SHP77 (cell line): Measurements from ENCODE around the gene NXNL1.
"Not testable (repeated sequence)": the region's sequence is repeated elsewhere in the genome, so short reads cannot be mapped to it uniquely, and the experiment has no call there.

Experiments
- DNase-seq, 2 experiments: peaks; one replicate each; lab custom pipeline; 2025; lab: John Stamatoyannopoulos, UW

The NXNL1 gene

DNA sequence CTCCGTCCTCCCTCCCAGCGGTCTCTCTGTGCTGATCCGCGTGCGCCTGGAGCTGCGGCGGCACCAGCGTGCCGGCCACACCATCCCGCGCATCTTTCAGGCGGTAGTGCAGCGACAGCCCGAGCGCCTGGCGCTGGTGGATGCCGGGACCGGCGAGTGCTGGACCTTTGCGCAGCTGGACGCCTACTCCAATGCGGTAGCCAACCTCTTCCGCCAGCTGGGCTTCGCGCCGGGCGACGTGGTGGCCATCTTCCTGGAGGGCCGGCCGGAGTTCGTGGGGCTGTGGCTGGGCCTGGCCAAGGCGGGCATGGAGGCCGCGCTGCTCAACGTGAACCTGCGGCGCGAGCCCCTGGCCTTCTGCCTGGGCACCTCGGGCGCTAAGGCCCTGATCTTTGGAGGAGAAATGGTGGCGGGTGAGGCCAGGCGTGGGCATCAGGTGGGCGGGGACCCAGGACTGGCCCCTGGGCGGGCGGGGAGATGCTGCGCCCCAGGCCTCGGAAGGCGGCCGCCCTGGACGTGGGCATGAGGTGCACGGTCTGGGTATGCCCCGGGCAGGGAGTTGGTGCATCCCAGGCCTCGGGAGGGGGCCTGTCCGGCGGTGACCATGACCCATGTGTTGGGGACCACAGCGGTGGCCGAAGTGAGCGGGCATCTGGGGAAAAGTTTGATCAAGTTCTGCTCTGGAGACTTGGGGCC is 26.0 kb upstream of the NXNL1 start:
- no peak for DNase-seq

- DNase-seq = no peak
Measured at GRCh38 chr19:17484520-17485185, 23.9 kb upstream of the NXNL1 start.

GRCh38 chr19:17483605-17484002 is 22.9 kb upstream of the NXNL1 start:
- DNase-seq = no peak

- DNase-seq = no peak
Measured at GRCh38 chr19:17482877-17483604, 22.3 kb upstream of the NXNL1 start.

DNA sequence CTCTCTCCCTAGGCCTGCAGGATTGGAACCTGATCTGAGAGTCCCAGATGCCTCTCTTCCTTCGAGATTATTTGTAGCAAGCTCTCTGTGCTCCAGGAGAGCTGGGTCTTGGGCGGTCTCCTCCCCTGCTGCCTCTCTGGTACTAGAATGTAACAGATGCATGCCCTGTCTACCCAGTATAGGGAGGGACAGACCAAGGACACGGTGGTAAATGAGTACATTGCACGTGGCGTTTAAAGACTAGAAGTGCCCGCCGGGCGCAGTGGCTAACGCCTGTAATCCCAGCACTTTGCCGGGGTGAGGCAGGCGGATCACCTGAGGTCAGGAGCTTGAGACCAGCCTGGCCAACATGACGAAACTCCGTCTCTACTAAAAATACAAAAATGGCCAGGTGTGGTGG is 21.3 kb upstream of the NXNL1 start:
- DNase-seq = no peak

DNA sequence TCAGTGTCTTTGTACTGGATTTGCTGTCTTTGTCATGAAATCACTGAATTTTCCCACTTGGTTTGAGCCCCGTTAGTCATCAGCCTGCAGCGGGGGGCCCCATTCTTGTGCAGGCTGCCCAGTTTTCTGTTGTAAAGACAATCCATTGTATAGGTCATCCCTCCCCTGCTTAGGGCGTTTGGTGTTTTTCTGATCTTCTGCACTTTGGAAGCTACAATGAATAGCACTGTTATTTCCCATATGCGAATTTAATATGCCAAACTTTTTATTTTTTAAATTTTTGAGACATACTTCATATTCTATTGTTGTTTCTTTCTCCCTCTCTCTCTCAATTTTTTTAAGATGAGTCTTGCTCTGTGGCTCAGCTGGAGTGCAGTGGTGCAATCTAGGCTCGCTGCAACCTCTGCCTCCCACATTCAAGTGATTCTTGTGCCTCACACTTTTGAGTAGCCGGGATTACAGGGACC is 18.6 kb upstream of the NXNL1 start:
- no peak for DNase-seq

GRCh38 chr19:17475541-17476115 is 14.9 kb upstream of the NXNL1 start:
- DNase-seq = no peak

GRCh38 chr19:17475011-17475540 is 14.3 kb upstream of the NXNL1 start:
- DNase-seq = not testable (repeated sequence)

DNA sequence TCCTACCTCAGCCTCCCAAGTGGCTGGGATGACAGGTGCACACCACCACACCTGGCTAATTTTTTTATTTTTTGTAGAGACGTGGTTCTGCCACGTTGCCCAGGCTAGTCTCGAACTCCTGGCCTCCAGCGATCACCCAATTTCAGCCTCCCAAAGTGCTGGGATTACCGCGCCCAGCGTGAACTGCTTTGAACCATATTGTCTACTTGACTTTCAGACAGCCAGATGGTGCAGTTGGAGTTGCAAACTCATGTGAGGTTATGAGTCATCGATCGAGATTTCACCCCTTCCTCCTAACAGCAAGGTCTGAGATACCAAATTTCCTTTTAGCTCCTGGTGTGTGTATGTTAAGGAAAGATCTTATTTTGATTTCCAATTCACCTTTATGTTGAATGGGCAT is 12.3 kb upstream of the NXNL1 start:
- no peak for DNase-seq

DNA sequence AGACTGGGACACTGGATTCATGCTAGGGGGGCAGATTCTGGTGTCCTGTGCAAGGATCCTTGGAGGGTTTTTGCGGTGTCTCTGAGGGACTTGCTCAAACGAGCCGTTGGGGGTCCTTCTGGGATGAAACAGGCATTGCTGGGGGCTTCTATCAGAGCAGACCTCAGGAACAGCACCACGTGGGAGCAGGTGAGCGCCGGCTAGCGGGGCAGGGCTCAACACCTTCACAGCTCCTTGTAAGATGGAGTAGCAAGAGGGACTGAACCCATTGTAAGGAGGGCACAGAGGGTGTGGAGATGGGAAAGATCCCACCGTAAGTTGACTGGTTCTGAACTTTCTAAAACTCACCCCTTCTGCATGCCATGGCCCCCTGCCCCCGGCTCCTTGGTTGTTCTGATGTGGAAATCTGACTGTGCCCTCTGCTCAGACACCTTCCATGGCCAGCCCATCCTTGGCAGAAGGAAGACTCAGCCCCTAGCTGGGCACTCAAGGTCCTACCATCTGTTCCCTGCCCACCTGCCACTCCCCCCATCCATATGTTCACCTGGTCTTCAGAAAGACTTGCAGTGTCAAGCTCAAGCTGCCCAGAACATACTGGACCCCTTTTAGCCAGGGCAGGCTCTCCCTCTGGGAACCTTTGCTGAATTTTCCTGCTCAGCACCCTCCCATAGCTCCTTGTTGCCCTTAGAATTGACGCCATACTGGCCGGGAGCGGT is 10.8 kb upstream of the NXNL1 start:
- no peak for DNase-seq

DNA sequence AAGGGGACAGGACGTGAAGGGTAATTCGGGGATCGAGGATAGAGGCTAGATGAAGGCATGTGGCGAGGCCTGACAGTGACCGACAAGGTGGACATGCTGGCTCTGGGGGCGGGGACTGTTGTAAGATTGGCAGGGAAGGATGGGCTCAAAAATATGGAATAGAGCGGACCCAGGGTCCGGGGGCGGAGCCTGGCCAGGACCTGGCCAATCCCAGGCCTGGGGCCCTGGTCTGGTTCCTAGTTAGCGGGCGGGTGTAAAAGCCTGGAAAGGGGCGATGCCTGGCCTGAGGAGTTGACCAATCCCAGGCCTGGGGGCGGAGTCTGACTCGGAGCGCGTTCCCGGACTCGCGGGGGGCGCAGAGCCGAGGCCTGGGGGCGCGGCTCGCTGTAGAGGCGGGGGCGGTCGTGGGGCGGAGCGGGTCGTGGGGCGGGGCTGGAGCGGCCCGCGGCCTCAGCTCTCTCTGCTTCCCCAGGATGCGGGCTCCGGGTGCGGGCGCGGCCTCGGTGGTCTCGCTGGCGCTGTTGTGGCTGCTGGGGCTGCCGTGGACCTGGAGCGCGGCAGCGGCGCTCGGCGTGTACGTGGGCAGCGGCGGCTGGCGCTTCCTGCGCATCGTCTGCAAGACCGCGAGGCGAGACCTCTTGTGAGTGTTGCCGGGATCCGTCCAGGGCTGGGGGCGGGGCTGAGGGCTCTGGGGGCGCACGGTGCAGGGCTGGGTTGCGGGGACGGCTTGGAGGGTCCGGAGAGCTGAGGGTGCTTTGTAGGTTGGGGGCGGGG is 9.5 kb upstream of the NXNL1 start, which contains the start of gene SLC27A1:
TSS of gene SLC27A1 (plus strand) at position 457 of the 774 bp plus-strand sequence. CDS start at position 474, 17 bp downstream.
- peak; percentile 96 to 99 for DNase-seq

DNA sequence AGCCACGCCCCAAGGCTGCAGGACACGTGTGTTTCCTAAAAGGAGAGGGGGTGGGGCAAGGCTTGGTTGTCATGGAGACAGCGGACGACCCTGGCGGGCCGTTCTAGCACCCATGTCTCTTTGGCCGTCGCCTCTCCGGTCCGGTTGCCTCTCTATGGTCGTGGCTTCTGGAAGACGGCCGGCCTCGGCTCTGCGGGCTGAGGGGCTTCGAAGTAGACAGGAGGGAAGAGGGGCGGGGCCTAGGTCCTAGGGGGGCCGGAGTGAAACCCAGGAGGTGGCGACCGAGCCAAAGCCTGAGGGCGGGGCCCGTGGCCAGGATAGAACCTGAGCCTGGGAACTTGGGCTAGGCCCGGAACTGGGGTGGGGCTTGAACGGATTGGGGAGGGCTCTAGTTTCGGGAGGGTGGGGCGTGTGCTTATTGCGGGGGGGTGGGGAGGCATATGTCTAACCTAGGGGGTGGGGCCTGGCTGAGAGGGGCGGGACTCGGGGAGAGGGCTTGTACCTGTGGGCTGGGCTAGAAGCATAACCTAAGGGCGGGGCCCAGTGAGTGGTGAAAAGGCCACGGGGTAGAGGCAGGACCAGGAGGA is 8.8 kb upstream of the NXNL1 start:
- peak; percentile 92 to 93 for DNase-seq

DNA sequence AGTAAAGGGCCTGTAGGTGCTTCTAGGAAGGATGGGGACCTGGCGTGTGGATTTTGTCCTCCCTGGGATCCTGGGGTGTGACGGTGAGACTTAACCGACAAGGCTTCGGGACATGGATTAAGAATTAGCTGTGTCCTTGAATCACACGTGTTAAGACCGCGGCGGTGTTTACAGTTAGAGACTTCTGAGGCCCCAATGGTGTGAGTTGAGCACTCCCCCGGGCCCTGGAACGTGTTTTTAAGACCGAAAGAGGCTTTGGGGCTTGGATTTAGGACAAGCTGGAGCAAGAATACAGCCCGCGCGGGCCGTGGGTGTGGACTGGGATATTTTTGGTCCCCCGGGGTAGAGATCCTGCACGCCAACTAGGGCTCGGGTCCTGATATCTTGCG is 8.4 kb upstream of the NXNL1 start:
- no peak for DNase-seq

GRCh38 chr19:17468302-17469091 is 7.8 kb upstream of the NXNL1 start:
- no peak for DNase-seq

- DNase-seq = no peak
Measured at GRCh38 chr19:17467471-17468301, 7.0 kb upstream of the NXNL1 start.

- DNase-seq = no peak
Measured at GRCh38 chr19:17466487-17466850, 5.7 kb upstream of the NXNL1 start.

- no peak for DNase-seq
Measured at GRCh38 chr19:17458970-17459369, 1.8 kb downstream of the NXNL1 start.

- DNase-seq = no peak
Measured at GRCh38 chr19:17457616-17458015, 3.1 kb downstream of the NXNL1 start.

DNA sequence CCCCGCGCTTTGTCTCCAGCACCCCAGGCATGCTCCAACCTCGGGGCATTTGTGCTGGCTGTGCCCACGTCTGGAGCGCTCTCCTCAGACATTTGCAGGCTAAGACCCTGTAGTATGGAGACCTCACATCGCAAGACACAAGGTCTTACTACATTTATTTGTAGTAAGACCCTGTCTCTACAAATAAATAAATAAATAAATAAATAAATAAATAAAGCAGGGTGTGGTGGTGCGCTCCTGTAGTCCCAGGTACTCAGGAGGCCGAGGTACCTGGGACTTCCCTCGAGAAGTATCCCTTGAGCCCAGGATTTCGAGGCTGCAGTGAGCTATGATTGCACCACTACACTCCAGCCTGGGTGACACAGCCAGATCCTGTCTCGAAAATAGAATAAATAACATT is 4.6 kb downstream of the NXNL1 start:
- DNase-seq = no peak
